HUES6 (cell line): ENCODE measurements around the gene OR4N2.
"Not testable (repeated sequence)": the region's sequence is repeated elsewhere in the genome, so short reads cannot be mapped to it uniquely, and the experiment has no call there.

Experiments used
- H3K27ac ChIP-seq: 2 replicates; pipeline ENCODE4 v1.7.0; 2013; ENCODE audit warnings: low read depth, mild to moderate bottlenecking, low read length, inconsistent platforms
- H3K27me3 ChIP-seq: 2 replicates; pipeline ENCODE4 v1.6.1; 2013; ENCODE audit warnings: low read length; ENCODE audit not compliant: control insufficient read depth, insufficient read depth
- H3K36me3 ChIP-seq: 2 replicates; pipeline ENCODE4 v1.6.1; 2013; ENCODE audit warnings: low read length; ENCODE audit not compliant: control insufficient read depth, insufficient read depth
- H3K4me1 ChIP-seq: 2 replicates; pipeline ENCODE4 v1.6.1; 2013; ENCODE audit warnings: low read length; ENCODE audit not compliant: control insufficient read depth, insufficient read depth
- H3K4me3 ChIP-seq: 2 replicates; pipeline ENCODE4 v1.5.1; 2013; ENCODE audit warnings: low read depth, low read length
- H3K9ac ChIP-seq: one replicate; pipeline ENCODE4 v1.6.1; 2013; ENCODE audit warnings: mild to moderate bottlenecking, low read length
- H3K9me3 ChIP-seq: 2 replicates; pipeline ENCODE4 v1.6.1; 2013; ENCODE audit warnings: low read depth, low read length; ENCODE audit not compliant: control insufficient read depth, insufficient read depth

Gene OR4N2, protein sequence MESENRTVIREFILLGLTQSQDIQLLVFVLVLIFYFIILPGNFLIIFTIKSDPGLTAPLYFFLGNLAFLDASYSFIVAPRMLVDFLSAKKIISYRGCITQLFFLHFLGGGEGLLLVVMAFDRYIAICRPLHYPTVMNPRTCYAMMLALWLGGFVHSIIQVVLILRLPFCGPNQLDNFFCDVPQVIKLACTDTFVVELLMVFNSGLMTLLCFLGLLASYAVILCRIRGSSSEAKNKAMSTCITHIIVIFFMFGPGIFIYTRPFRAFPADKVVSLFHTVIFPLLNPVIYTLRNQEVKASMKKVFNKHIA

DNA sequence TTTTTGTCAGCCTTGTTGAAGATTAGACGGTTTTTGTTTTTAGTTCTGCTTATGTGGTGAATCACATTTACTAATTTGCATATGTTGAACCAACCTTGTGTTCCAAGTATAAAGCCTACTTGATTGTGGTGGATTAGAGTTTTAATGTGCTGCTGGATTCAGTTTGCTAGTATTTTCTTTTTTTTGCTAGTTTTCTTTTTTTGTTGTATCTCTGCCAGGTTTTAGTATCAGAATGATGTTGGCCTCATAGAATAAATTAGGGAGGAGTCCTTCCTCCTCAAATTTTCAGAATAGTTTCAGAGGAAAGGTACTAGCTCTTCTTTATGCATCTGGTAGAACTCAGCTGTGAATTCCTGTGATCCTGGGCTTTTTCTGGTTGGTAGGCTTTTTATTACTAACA lies at the start of gene OR4N2:
Gene OR4N2 (plus strand): TSS at position 301 of the 400 bp plus-strand sequence. CDS start 23,679 bp downstream, outside the sequence.
- H3K36me3 ChIP-seq, H3K27me3 ChIP-seq, H3K4me3 ChIP-seq, H3K27ac ChIP-seq, H3K4me1 ChIP-seq, H3K9ac ChIP-seq: not testable (repeated sequence)
- H3K9me3 ChIP-seq: peaks cover 33% of the 10 kb centered on the region; the same call in 1 of the 2 replicates

DNA sequence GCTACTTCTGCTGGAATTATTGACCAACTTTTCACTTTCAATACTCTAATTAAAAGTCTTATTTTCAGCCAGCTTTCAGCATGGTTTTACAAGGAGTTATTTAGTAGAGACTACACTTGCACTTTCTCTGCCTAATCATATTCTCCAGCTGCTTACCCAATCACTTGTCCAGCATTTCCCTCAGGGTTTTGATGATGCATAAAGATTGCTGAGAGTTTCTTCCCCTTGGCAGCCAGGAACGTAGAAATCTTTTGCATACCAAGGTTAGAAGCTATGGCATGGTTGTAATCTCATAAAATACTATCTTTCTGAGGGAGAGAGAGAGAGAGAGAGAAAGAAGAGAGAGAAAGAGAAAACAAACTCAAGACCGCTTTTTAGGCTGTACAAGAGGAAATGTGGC lies 49.4 kb upstream of the OR4N2 start:
- H3K4me1 ChIP-seq: no peaks in the 10 kb centered on the region
- peaks cover 18% of the 10 kb centered on the region; the same call in 1 of the 2 replicates for H3K9me3 ChIP-seq
- H3K9ac ChIP-seq: no peak overlapping the region
- H3K27me3 ChIP-seq: no peaks in the 10 kb centered on the region
- no peaks in the 10 kb centered on the region for H3K36me3 ChIP-seq
- no peak overlapping the region for H3K4me3 ChIP-seq
- H3K27ac ChIP-seq: no peak overlapping the region

DNA sequence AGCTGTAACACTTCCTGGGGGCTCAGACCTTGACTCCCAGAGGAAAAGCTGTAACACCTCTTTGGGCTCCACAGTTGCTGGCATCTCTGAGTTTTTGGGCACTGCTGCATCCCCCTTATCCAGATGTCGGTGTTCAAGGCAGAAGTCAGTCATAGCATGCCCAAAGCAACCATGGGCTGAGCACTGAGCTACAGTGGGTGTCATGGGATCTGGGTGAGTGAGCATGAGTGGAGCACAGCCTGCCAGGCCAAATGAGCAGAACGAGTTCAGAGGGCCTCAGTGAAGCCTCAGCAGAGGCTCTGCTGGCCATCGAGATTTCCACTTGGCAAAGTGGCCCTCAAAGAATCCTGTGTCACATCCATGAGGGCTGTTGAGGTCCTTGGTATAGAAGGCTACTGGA lies 32.1 kb upstream of the OR4N2 start:
- H3K4me3 ChIP-seq, H3K27me3 ChIP-seq, H3K4me1 ChIP-seq, H3K9ac ChIP-seq, H3K27ac ChIP-seq, H3K36me3 ChIP-seq: not testable (repeated sequence)
- H3K9me3 ChIP-seq: peaks cover 25% of the 10 kb centered on the region; the same call in 1 of the 2 replicates

DNA sequence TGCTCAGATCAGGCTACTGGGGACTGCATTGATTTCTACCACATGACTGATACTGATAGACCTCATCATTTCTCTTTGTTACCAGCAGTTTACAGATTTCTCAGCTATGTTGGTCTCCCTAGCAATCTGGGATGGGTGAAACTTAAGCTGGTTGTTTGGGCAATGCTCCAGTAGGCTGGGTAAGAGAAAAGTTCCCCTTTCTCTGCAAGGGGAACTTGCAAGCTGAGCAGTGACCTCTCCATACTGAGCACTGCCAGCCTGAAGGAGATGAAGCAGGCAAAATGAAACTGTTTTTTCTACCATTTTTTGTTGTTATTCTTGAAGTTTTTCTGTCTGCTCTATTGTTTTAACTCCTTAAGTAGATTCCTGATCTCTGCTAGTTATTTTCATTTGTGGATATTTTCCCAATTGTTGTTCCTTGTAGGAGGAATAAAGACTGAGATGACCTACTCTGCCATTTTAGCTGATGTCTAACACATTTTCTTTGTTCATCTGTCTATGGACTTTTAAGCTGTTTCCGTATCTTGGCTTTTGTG lies 31.6 kb upstream of the OR4N2 start:
- no peaks in the 10 kb centered on the region for H3K4me1 ChIP-seq
- no peak overlapping the region for H3K27ac ChIP-seq
- no peak overlapping the region for H3K9ac ChIP-seq
- no peaks in the 10 kb centered on the region; the same call in 1 of the 2 replicates for H3K27me3 ChIP-seq
- H3K36me3 ChIP-seq: no peaks in the 10 kb centered on the region
- peaks cover 25% of the 10 kb centered on the region; the same call in 1 of the 2 replicates for H3K9me3 ChIP-seq
- H3K4me3 ChIP-seq: no peak overlapping the region

DNA sequence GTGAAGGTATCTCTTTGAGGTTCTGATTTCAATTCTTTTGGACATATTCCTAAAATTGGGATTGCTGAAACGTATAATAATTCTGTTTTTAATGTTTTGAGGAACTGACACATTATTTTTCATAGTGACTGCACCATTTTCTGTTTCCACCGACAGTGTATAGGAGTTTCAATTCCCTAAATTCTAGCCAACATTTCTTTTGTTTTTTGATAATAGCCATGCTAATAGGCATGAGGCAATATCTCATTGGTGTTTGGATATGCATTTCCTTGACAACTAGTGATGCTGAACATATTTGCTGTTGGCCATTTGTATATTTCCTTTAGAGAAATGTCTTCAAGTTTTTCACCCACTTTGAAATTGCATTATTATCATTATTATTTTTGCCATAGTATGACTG lies 31.1 kb upstream of the OR4N2 start:
- not testable (repeated sequence) for H3K27me3 ChIP-seq, H3K4me1 ChIP-seq, H3K36me3 ChIP-seq, H3K4me3 ChIP-seq, H3K27ac ChIP-seq, H3K9ac ChIP-seq
- H3K9me3 ChIP-seq: peaks cover 25% of the 10 kb centered on the region; the same call in 1 of the 2 replicates

DNA sequence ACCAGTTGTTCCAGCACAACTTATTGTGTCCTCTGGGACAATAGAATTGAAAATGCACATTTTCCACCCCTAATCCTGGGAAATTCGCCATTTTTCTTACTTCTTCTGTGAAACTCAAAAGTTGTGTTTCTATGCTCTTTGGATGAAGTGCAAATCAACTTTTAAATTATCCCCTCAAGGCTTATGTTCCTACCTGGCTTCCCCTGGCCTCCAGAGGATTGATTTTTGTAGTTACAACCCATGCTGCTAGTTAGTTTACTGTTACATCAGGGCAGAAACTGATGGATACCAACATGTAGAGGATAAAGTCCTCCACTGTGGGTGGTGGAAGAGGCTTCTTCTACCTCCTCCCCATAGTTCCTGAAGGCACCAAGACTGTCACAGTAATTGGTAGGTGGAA lies 30.4 kb upstream of the OR4N2 start, which contains the start of gene OR4M1:
Gene OR4M1 (plus strand): TSS at position 301 of the 400 bp plus-strand sequence. CDS start 6,819 bp downstream, outside the sequence.
- not testable (repeated sequence) for H3K36me3 ChIP-seq, H3K4me1 ChIP-seq, H3K27ac ChIP-seq, H3K9ac ChIP-seq, H3K27me3 ChIP-seq, H3K4me3 ChIP-seq
- peaks cover 29% of the 10 kb centered on the region; the same call in 1 of the 2 replicates for H3K9me3 ChIP-seq

DNA sequence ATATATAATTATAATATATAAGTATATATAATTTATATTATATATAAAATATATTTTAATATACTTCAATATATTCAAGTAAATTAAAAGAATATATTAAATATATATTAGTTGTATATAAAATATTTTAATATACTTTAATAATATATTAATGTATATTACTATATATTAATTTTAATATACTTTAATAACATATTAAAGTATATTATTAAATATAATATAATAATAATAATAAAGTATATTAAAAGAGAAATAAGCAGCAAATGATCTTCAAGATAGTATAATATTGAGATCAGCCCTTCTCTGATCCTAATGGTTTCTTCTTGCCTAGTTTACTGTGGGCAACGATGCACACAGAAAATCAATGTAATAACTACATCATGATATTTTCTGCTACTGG lies 28.0 kb upstream of the OR4N2 start:
- Histone ChIP-seq H3K27me3 (no peaks in the 10 kb centered on the region; the same call in 1 of the 2 replicates), H3K4me3 (no peak overlapping the region), H3K36me3 (no peaks in the 10 kb centered on the region), H3K4me1 (no peaks in the 10 kb centered on the region), H3K9ac (no peak overlapping the region), H3K9me3 (peaks cover 33% of the 10 kb centered on the region; the same call in 1 of the 2 replicates), H3K27ac (no peak overlapping the region)

DNA sequence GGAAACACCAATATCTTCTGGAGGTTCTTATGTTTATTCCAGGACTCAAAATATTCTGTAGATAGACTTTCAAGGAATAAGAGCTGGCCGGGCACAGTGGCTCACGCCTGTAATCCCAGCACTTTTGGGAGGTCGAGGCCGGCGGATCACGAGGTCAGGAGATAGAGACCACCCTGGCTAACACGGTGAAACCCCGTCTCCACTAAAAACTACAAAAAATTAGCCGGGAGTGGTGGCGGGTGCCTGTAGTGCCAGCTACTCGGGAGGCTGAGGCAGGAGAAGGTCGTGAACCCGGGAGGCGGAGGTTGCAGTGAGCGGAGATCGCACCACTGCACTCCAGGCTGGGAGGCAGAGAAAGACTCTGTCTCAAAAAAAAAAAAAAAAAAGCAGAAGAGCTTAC lies 17.7 kb upstream of the OR4N2 start:
- not testable (repeated sequence) for H3K4me1 ChIP-seq, H3K27ac ChIP-seq, H3K9ac ChIP-seq, H3K36me3 ChIP-seq, H3K4me3 ChIP-seq, H3K27me3 ChIP-seq
- H3K9me3 ChIP-seq: peaks cover 19% of the 10 kb centered on the region; the same call in 1 of the 2 replicates

DNA sequence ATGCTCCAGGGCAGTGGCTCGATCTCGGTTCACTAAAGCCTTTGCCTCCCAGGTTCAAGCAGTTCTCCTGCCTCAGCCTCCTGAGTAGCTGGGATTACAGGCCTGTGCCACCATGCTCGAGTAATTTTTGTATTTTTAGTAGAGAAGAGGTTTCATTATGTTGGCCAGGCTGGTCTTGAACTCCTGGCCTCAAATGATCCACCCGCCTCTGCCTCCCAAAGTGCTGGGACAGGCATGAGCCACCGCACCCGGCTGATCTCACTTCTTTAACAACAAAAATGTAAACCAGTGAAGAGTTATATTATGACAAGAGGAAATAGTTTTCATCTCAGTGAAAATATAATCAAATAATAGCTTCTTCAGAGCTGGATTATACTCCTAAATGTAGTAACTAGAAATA lies 16.3 kb upstream of the OR4N2 start:
- not testable (repeated sequence) for H3K4me3 ChIP-seq, H3K4me1 ChIP-seq, H3K27ac ChIP-seq, H3K9ac ChIP-seq, H3K27me3 ChIP-seq, H3K36me3 ChIP-seq
- H3K9me3 ChIP-seq: peaks cover 19% of the 10 kb centered on the region; the same call in 1 of the 2 replicates

DNA sequence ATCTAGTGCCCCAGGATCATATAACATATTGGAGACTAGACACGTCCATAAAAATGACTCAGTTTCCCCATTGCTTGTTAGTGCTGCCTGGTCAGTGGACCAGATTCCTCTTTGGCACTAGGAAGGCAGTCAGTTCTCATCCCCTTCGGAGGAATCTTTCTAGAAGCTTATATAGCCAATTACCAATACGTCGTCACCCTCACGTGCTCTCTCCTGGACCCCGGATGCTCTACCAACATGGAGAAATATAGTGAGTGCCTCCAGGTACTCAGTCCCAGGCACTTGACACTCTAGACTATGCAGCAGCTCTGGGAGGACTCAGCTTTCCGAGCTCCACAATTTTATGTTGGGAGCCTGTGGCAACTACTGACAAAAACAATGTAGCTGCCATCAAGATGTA lies 15.4 kb upstream of the OR4N2 start:
- H3K9me3 ChIP-seq: peaks cover 19% of the 10 kb centered on the region; the same call in 1 of the 2 replicates
- H3K27me3 ChIP-seq, H3K9ac ChIP-seq, H3K4me1 ChIP-seq, H3K27ac ChIP-seq, H3K4me3 ChIP-seq, H3K36me3 ChIP-seq: not testable (repeated sequence)

DNA sequence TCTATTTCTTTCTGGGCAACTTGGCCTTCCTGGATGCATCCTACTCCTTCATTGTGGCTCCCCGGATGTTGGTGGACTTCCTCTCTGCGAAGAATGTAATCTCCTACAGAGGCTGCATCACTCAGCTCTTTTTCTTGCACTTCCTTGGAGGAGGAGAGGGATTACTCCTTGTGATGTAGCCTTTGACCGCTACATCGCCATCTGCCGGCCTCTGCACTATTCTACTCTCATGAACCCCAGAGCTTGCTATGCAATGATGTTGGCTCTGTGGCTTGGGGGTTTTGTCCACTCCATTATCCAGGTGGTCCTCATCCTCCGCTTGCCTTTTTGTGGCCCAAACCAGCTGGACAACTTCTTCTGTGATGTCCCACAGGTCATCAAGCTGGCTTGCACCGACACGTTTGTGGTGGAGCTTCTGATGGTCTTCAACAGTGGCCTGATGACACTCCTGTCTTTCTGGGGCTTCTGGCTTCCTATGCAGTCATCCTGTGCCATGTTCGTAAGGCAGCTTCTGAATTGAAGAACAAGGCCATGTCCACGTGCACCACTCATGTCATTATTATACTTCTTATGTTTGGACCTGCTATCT lies 7.0 kb upstream of the OR4N2 start:
- not testable (repeated sequence) for H3K36me3 ChIP-seq, H3K9ac ChIP-seq, H3K27ac ChIP-seq, H3K4me1 ChIP-seq, H3K27me3 ChIP-seq, H3K4me3 ChIP-seq
- H3K9me3 ChIP-seq: peaks cover 34% of the 10 kb centered on the region; the same call in 1 of the 2 replicates
